Calu3 (cell line): Measurements from ENCODE around the gene LIN9. TPM values are rescaled to one million over a fixed set of nuclear protein-coding genes. Genes with fewer than 3 reads are reported as not detected.
A peak's percentile ranks its signal among the peaks of the same experiment; 100 is the strongest.
"Not testable (repeated sequence)": the region's sequence is repeated elsewhere in the genome, so short reads cannot be mapped to it uniquely, and the experiment has no call there.

ENCODE experiments used
- BruUV-seq: library from RNA; stranded (reverse); fragments of 400-500 nt; replicated peaks from 2 replicates; lab custom pipeline; 2021; lab: Mats Ljungman, UMichigan
- CTCF ChIA-PET: fragments of 300-600 bp; sonication (Branson Sonifier 250); formaldehyde crosslinking; loops from one replicate; lab custom pipeline; 2022; ENCODE audit warnings: antibody characterized with exemption; lab: Charles Lee
- DNase-seq: peaks from one replicate; pipeline ENCODE4 v3.0.0; 2022
- H3K27ac Mint-ChIP-seq: one replicate; pipeline ENCODE4 v1.8.0; 2022; ENCODE audit warnings: mixed read lengths; ENCODE audit not compliant: unreplicated experiment
- H3K27me3 Mint-ChIP-seq: one replicate; pipeline ENCODE4 v1.8.0; 2022; ENCODE audit warnings: mixed read lengths; ENCODE audit not compliant: unreplicated experiment
- H3K36me3 Mint-ChIP-seq: one replicate; pipeline ENCODE4 v1.8.0; 2022; ENCODE audit warnings: mild to moderate bottlenecking, moderate library complexity, mixed read lengths; ENCODE audit not compliant: insufficient read depth, unreplicated experiment
- H3K4me1 Mint-ChIP-seq: one replicate; pipeline ENCODE4 v1.8.0; 2022; ENCODE audit warnings: mild to moderate bottlenecking, low read depth, mixed read lengths; ENCODE audit not compliant: unreplicated experiment
- H3K4me3 Mint-ChIP-seq: one replicate; pipeline ENCODE4 v1.8.0; 2022; ENCODE audit warnings: mild to moderate bottlenecking, low read depth, moderate library complexity, mixed read lengths; ENCODE audit not compliant: unreplicated experiment
- H3K9me3 Mint-ChIP-seq: one replicate; pipeline ENCODE4 v1.8.0; 2022; ENCODE audit warnings: low read depth, mixed read lengths; ENCODE audit not compliant: unreplicated experiment
- CTCF ChIP-seq: fragments of 200-600 bp; IDR thresholded peaks from one replicate; pipeline ENCODE4 v1.8.0; 2022; ENCODE audit warnings: antibody characterized with exemption; ENCODE audit not compliant: unreplicated experiment
- intact Hi-C: fragments of 100-400 bp; cut with micrococcal nuclease; formaldehyde crosslinking; loops from one replicate; pipeline ENCODE4 v1.10.0; 2022; ENCODE audit not compliant: unreplicated experiment
- total RNA-seq: library from RNA; stranded (reverse); gene quantifications from 2 replicates; pipeline ENCODE4 v1.2.3, GENCODE V29; 2022

The LIN9 gene
- total RNA-seq, 1 experiment from 2014 or later, result 14.3 TPM

GRCh38 chr1:226349801-226350518 is 41.0 kb upstream of the LIN9 start:
- Mint-ChIP-seq H3K4me1 (peaks cover 13% of the 10 kb centered on the region), H3K9me3 (no peaks in the 10 kb centered on the region), H3K36me3 (peaks cover 9% of the 10 kb centered on the region), H3K27ac (no peak overlapping the region), H3K27me3 (no peaks in the 10 kb centered on the region), H3K4me3 (peak overlapping the region; percentile 29)
- peak; percentile 7 for DNase-seq
- BruUV-seq, result no TSS peak
- CTCF ChIA-PET, result no interaction called here
- no peak for TF ChIP-seq CTCF
- intact Hi-C loops, result no loop called here

DNA sequence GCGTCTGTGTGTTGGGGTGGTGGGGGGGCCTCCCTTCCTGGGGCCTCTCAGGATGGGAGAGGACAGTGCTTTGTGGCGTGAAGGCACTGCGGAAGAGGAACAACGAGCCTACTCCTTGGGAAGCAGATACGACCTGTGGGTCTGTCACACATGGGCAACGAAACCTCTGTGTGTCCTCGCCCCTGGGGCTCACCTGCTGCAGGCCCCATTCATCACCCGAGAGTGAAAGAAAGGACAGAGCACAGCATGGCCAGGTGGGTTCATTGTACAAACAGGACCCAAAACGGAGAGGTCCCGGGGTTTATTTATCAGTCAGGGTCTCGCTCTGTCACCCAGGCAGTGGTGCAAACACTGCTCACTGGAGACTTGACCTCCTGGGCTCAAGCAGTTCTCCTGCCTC is 40.1 kb upstream of the LIN9 start:
- Mint-ChIP-seq H3K4me1 (peaks cover 13% of the 10 kb centered on the region), H3K27me3 (no peaks in the 10 kb centered on the region), H3K4me3 (no peak overlapping the region), H3K36me3 (peaks cover 9% of the 10 kb centered on the region), H3K9me3 (no peaks in the 10 kb centered on the region), H3K27ac (no peak overlapping the region)
- CTCF ChIA-PET, result no interaction called here
- DNase-seq, result no peak
- TF ChIP-seq CTCF, result no peak
- intact Hi-C loops, result no loop called here
- no TSS peak for BruUV-seq

- TF ChIP-seq CTCF, result no peak
- no TSS peak for BruUV-seq
- Mint-ChIP-seq H3K9me3 (peaks cover 3% of the 10 kb centered on the region), H3K27me3 (no peaks in the 10 kb centered on the region), H3K27ac (no peak overlapping the region), H3K4me1 (peaks cover 1% of the 10 kb centered on the region), H3K36me3 (no peaks in the 10 kb centered on the region), H3K4me3 (no peak overlapping the region)
- intact Hi-C loops, result no loop called here
- no peak for DNase-seq
- CTCF ChIA-PET, result no interaction called here
Observed at GRCh38 chr1:226344441-226345259, 35.7 kb upstream of the LIN9 start.

DNA sequence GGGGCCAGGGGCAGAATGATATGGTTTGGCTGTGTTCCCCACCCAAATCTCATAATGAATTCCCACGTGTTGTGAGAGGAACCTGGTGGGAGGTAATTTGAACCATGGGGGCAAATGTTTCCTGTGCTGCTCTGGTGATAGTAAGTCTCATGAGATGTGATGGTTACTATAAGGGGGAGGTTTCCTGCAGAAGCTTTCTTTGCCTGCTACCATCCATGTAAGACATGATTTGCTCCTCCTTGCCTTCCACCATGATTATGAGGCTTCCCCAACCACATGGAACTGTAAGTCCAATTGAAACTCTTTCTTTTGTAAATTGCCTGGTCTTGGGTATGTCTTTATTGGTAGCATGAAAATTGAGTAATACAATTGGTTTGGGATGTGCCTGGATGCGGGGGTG is 33.7 kb upstream of the LIN9 start:
- H3K27me3 Mint-ChIP-seq, result no peaks in the 10 kb centered on the region
- no peak overlapping the region for H3K4me3 Mint-ChIP-seq
- BruUV-seq, result no TSS peak
- H3K9me3 Mint-ChIP-seq, result peaks cover 3% of the 10 kb centered on the region
- intact Hi-C loops, result no loop called here
- no peak for DNase-seq
- H3K36me3 Mint-ChIP-seq, result no peaks in the 10 kb centered on the region
- no peak overlapping the region for H3K27ac Mint-ChIP-seq
- no peak for TF ChIP-seq CTCF
- no peaks in the 10 kb centered on the region for H3K4me1 Mint-ChIP-seq
- CTCF ChIA-PET, result no interaction called here

- intact Hi-C loops, result not testable (repeated sequence)
Observed at GRCh38 chr1:226340111-226340510, 31.1 kb upstream of the LIN9 start.

More at GRCh38 chr1:226340111-226340510, 31.1 kb upstream of the LIN9 start:
- H3K36me3 Mint-ChIP-seq, H3K4me3 Mint-ChIP-seq, BruUV-seq, H3K27ac Mint-ChIP-seq, CTCF ChIA-PET, H3K4me1 Mint-ChIP-seq, H3K27me3 Mint-ChIP-seq, H3K9me3 Mint-ChIP-seq, DNase-seq: not testable (repeated sequence)
